ENCODE data around the gene SRGAP2C.
"Not testable (repeated sequence)": the region's sequence is repeated elsewhere in the genome, so short reads cannot be mapped to it uniquely, and the experiment has no call there.

The SRGAP2C gene

GRCh38 chr1:121278202-121278601 is 93.4 kb downstream of the SRGAP2C start:
- not testable (repeated sequence) for DNase-seq (ENCODE audit: extremely low read depth in 1 of 2, low read depth in 1 of 2)

GRCh38 chr1:121278777-121279547 is 94.2 kb downstream of the SRGAP2C start:
- DNase-seq (ENCODE audit: extremely low read depth in 1 of 2, low read depth in 1 of 2): not testable (repeated sequence)

- not testable (repeated sequence) for DNase-seq (ENCODE audit: extremely low read depth in 1 of 2, low read depth in 1 of 2)
These were observed 94.7 kb downstream of the SRGAP2C start for GRCh38 chr1:121279548-121279898.

GRCh38 chr1:121280699-121281317 is 96.0 kb downstream of the SRGAP2C start:
- not testable (repeated sequence) for DNase-seq (ENCODE audit: extremely low read depth in 1 of 2, low read depth in 1 of 2)

GRCh38 chr1:121281480-121281879 is 96.7 kb downstream of the SRGAP2C start:
- not testable (repeated sequence) for DNase-seq (ENCODE audit: extremely low read depth in 1 of 2, low read depth in 1 of 2)

GRCh38 chr1:121283587-121284180 is 98.9 kb downstream of the SRGAP2C start:
- not testable (repeated sequence) for DNase-seq (ENCODE audit: extremely low read depth in 1 of 2, low read depth in 1 of 2)

GRCh38 chr1:121292590-121292989 is 107.8 kb downstream of the SRGAP2C start:
- not testable (repeated sequence) for DNase-seq (ENCODE audit: extremely low read depth in 1 of 2, low read depth in 1 of 2)

- not testable (repeated sequence) for DNase-seq (ENCODE audit: extremely low read depth in 1 of 2, low read depth in 1 of 2)
These were observed 108.8 kb downstream of the SRGAP2C start for GRCh38 chr1:121293263-121294204.

GRCh38 chr1:121294205-121294570 is 109.4 kb downstream of the SRGAP2C start:
- DNase-seq (ENCODE audit: extremely low read depth in 1 of 2, low read depth in 1 of 2): not testable (repeated sequence)

GRCh38 chr1:121296563-121296962 is 111.8 kb downstream of the SRGAP2C start:
- not testable (repeated sequence) for DNase-seq (ENCODE audit: extremely low read depth in 1 of 2, low read depth in 1 of 2)

GRCh38 chr1:121298529-121298928 is 113.8 kb downstream of the SRGAP2C start:
- not testable (repeated sequence) for DNase-seq (ENCODE audit: extremely low read depth in 1 of 2, low read depth in 1 of 2)

- DNase-seq (ENCODE audit: extremely low read depth in 1 of 2, low read depth in 1 of 2): not testable (repeated sequence)
These were observed 114.9 kb downstream of the SRGAP2C start for GRCh38 chr1:121299514-121300149.

- not testable (repeated sequence) for DNase-seq (ENCODE audit: extremely low read depth in 1 of 2, low read depth in 1 of 2)
These were observed 117.1 kb downstream of the SRGAP2C start for GRCh38 chr1:121301876-121302275.

GRCh38 chr1:121307759-121308158 is 123.0 kb downstream of the SRGAP2C start:
- DNase-seq (ENCODE audit: extremely low read depth in 1 of 2, low read depth in 1 of 2): not testable (repeated sequence)

GRCh38 chr1:121315509-121315908 is 130.7 kb downstream of the SRGAP2C start:
- not testable (repeated sequence) for DNase-seq (ENCODE audit: extremely low read depth in 1 of 2, low read depth in 1 of 2)

- not testable (repeated sequence) for DNase-seq (ENCODE audit: extremely low read depth in 1 of 2, low read depth in 1 of 2)
These were observed 131.3 kb downstream of the SRGAP2C start for GRCh38 chr1:121316081-121316480.

- not testable (repeated sequence) for DNase-seq (ENCODE audit: extremely low read depth in 1 of 2, low read depth in 1 of 2)
These were observed 133.0 kb downstream of the SRGAP2C start for GRCh38 chr1:121317491-121318468.

- DNase-seq (ENCODE audit: extremely low read depth in 1 of 2, low read depth in 1 of 2): not testable (repeated sequence)
These were observed 133.9 kb downstream of the SRGAP2C start for GRCh38 chr1:121318687-121319086.

- not testable (repeated sequence) for DNase-seq (ENCODE audit: extremely low read depth in 1 of 2, low read depth in 1 of 2)
These were observed 136.9 kb downstream of the SRGAP2C start for GRCh38 chr1:121321660-121322059.

Data from activated CD8-positive, alpha-beta memory T cell treated with anti-CD3 and anti-CD28 coated beads for 1 hour (primary cell).